ENCODE data around the gene ANKRD63.

ANKRD63 gene

DNA sequence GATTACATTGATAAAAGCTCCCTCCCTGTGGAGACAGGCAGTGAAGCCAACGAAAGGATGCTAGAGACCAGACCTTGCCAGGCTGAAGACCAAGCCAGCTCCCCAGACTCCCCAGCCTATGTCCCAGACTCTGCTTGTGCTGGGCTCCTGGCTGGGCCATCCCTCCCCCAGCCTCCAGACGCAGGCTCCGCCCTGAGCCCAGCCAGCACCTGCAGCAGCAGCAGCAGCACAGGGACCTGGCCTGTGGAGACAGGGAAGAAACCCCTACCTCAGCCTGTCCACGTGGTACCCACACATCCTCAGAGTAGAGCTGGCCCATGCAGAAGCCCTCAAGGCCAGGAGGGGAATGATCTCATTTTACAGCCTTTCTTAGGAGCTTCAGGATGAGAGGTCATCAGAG, 13.3 kb downstream of the ANKRD63 start:
- TF ChIP-seq JUND (IDR thresholded peaks at IDR 0.05; ENCODE audit: low read depth): no peak
- DNase-seq (ENCODE audit: low read depth in 1 of 2, low spot score in 1 of 2): no peak
- in situ Hi-C loops (cut with HindIII; ENCODE audit: low pct_unique_long_range_greater_than_20kb, low sequenced_read_pairs): no loop called here

- in situ Hi-C loops (cut with HindIII; ENCODE audit: low pct_unique_long_range_greater_than_20kb, low sequenced_read_pairs): no loop called here
- TF ChIP-seq JUND (IDR thresholded peaks at IDR 0.05; ENCODE audit: low read depth): no peak
- DNase-seq (ENCODE audit: low read depth in 1 of 2, low spot score in 1 of 2): no peak
Measured at GRCh38 chr15:40267670-40268069, 15.2 kb downstream of the ANKRD63 start.

GRCh38 chr15:40266828-40267304, 16.0 kb downstream of the ANKRD63 start:
- DNase-seq (ENCODE audit: low read depth in 1 of 2, low spot score in 1 of 2): no peak
- TF ChIP-seq JUND (IDR thresholded peaks at IDR 0.05; ENCODE audit: low read depth): no peak
- in situ Hi-C loops (cut with HindIII; ENCODE audit: low pct_unique_long_range_greater_than_20kb, low sequenced_read_pairs): no loop called here

DNA sequence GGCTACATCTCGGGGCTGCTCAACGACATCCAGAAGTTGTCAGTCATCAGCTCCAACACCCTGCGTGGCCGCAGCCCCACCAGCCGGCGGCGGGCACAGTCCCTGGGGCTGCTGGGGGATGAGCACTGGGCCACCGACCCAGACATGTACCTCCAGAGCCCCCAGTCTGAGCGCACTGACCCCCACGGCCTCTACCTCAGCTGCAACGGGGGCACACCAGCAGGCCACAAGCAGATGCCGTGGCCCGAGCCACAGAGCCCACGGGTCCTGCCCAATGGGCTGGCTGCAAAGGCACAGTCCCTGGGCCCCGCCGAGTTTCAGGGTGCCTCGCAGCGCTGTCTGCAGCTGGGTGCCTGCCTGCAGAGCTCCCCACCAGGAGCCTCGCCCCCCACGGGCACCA, 17.0 kb downstream of the ANKRD63 start:
- in situ Hi-C loops (cut with HindIII; ENCODE audit: low pct_unique_long_range_greater_than_20kb, low sequenced_read_pairs): no loop called here
- DNase-seq (ENCODE audit: low read depth in 1 of 2, low spot score in 1 of 2): no peak
- no peak for TF ChIP-seq JUND (IDR thresholded peaks at IDR 0.05; ENCODE audit: low read depth)

DNA sequence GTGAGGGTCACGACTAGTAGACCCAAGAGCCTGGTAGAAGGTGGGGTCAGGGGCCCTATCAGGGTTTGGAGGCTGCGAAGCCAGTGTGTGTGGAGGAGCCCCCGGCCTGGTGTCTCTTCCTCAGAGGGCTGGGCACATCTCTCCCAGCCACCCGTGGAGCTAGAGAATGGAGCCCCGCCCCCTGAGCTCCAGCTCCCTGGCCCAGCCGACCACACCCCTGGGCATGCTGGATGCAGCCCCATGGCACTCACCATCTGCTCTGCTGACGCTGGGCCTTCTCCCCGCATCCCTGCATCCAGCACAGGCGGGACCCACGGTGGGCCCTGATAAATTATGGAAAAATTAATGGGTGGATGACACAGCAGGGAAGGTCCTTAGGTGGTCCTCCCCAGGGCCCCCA, 17.5 kb downstream of the ANKRD63 start:
- in situ Hi-C loops (cut with HindIII; ENCODE audit: low pct_unique_long_range_greater_than_20kb, low sequenced_read_pairs): no loop called here
- TF ChIP-seq JUND (IDR thresholded peaks at IDR 0.05; ENCODE audit: low read depth): no peak
- DNase-seq (ENCODE audit: low read depth in 1 of 2, low spot score in 1 of 2): no peak

DNA sequence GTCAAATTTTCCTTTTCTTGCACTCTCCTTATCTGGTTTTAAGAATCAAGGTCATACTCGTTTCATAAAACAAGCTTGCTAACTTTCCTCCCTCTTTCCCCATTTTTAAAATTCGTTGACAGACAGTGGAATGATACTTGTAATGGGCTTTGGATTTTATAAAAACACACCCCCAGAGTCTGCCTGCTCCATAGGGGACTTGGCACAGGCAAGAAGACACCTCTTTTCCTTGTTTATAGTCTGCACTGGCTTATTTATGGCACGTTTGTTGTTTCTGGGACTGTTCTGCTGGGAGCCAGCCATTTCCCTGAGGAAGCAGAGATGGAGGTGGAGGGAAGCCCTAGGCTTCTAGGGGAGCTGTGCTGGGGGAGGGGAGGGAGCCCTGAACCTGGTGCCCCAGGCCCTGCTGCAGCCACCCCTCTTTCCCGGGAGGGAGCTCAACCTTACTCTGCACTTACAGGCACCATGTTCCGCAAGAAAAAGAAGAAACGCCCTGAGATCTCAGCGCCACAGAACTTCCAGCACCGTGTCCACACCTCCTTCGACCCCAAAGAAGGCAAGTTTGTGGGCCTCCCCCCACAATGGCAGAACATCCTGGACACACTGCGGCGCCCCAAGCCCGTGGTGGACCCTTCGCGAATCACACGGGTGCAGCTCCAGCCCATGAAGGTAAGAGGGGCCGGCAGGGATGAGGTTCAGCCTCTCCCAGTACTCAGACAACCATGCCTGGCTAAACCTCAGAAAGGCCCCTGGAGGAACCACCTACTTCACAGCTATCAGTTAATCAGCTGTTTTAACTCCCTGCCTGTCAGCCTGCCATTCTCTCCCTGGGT, 18.3 kb downstream of the ANKRD63 start:
- no peak for TF ChIP-seq JUND (IDR thresholded peaks at IDR 0.05; ENCODE audit: low read depth)
- in situ Hi-C loops (cut with HindIII; ENCODE audit: low pct_unique_long_range_greater_than_20kb, low sequenced_read_pairs): no loop called here
- DNase-seq (ENCODE audit: low read depth in 1 of 2, low spot score in 1 of 2): no peak

- DNase-seq (ENCODE audit: low read depth in 1 of 2, low spot score in 1 of 2): no peak
- in situ Hi-C loops (cut with HindIII; ENCODE audit: low pct_unique_long_range_greater_than_20kb, low sequenced_read_pairs): no loop called here
Measured at GRCh38 chr15:40263024-40263754, 19.7 kb downstream of the ANKRD63 start.

GRCh38 chr15:40259021-40259420, 23.8 kb downstream of the ANKRD63 start:
- no peak for TF ChIP-seq JUND (IDR thresholded peaks at IDR 0.05; ENCODE audit: low read depth)
- in situ Hi-C loops (cut with HindIII; ENCODE audit: low pct_unique_long_range_greater_than_20kb, low sequenced_read_pairs): no loop called here
- no peak for DNase-seq (ENCODE audit: low read depth in 1 of 2, low spot score in 1 of 2)

More at GRCh38 chr15:40263024-40263754, 19.7 kb downstream of the ANKRD63 start:
- TF ChIP-seq JUND (IDR thresholded peaks at IDR 0.05; ENCODE audit: low read depth): no peak

DNA sequence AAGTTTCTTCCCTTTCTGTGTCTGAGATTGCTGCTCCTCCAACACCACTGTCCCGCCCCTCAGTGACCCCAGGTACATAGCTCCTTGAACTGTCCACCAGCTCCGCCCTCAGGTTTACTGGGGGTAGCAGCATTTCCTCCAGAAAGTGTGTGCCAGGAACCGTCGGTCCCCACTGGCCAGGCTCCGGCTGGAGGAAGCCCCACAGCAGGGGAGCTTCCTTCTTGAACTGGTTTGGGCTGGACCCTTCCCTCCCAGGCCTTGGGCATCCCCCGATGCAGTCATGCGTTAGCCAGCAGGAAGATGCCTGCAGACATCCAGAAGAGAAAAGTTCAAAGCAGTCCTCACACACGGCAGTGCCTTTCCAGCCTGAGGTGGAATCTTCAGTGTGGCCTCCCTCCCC, 24.3 kb downstream of the ANKRD63 start:
- in situ Hi-C loops (cut with HindIII; ENCODE audit: low pct_unique_long_range_greater_than_20kb, low sequenced_read_pairs): no loop called here
- TF ChIP-seq JUND (IDR thresholded peaks at IDR 0.05; ENCODE audit: low read depth): no peak
- no peak for DNase-seq (ENCODE audit: low read depth in 1 of 2, low spot score in 1 of 2)

- no peak for TF ChIP-seq JUND (IDR thresholded peaks at IDR 0.05; ENCODE audit: low read depth)
- in situ Hi-C loops (cut with HindIII; ENCODE audit: low pct_unique_long_range_greater_than_20kb, low sequenced_read_pairs): no loop called here
- DNase-seq (ENCODE audit: low read depth in 1 of 2, low spot score in 1 of 2): no peak
Measured at GRCh38 chr15:40257656-40258450, 25.0 kb downstream of the ANKRD63 start.

DNA sequence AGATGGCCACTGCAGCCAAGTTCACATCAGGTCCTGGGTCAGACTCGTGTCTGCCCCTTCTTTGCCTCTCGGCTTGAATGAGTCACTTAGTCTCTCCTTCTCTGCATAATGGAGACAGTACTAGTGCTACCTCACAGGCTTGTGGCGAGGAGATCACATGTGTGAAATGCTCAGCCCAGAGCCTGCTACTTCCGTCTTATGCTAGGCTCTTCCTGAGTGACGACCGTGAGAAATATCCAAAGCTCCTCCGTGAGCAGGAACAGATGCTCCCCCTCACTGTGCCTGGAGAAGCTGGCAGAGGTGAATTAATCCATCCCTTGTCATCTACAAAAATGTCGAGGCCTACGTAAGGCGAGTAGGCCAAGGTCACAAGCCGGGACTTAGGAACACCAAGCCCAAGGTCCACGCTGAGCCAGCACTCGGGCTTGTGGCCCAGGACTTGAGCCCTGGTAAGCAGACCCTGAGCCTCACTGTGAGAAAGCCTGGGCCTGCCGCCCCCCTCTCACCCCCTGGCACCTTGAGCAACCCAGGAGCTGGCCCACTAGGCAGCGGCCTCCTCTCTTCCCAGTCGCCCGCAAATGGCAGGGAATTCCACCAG, 26.1 kb downstream of the ANKRD63 start:
- no peak for TF ChIP-seq JUND (IDR thresholded peaks at IDR 0.05; ENCODE audit: low read depth)
- DNase-seq (ENCODE audit: low read depth in 1 of 2, low spot score in 1 of 2): no peak
- in situ Hi-C loops (cut with HindIII; ENCODE audit: low pct_unique_long_range_greater_than_20kb, low sequenced_read_pairs): no loop called here

GRCh38 chr15:40255033-40255432, 27.8 kb downstream of the ANKRD63 start:
- in situ Hi-C loops (cut with HindIII; ENCODE audit: low pct_unique_long_range_greater_than_20kb, low sequenced_read_pairs): no loop called here
- no peak for DNase-seq (ENCODE audit: low read depth in 1 of 2, low spot score in 1 of 2)
- no peak for TF ChIP-seq JUND (IDR thresholded peaks at IDR 0.05; ENCODE audit: low read depth)

Measured in T47D (cell line).